ENCODE measurements around the gene ETNK2. TPM values are rescaled to one million over a fixed set of nuclear protein-coding genes. Genes with fewer than 3 reads are reported as not detected.

The ETNK2 gene
- total RNA-seq, 8 experiments from 2014 or later: 5.0 to 43.5 (median 29.9) TPM

GRCh38 chr1:204171751-204172178 lies 19.9 kb upstream of the ETNK2 start:
- in situ Hi-C loops (cut with MboI; ENCODE audit: low pct_unique_long_range_greater_than_20kb in 2 of 9, low sequenced_read_pairs in 9 of 9, unreplicated experiment in 9 of 9): loop anchor here in 6 of 9 experiments (25.0 kb wide), 2 partner anchors 191 to 341 kb away; partner anchors contain the start of genes PLEKHA6 (in 6 of the 6) and MDM4 (in 1 of the 6)
- 0 to 80% (median 37%) methylated on average over 1 to 4 of the region's 4 CpGs; no CpG with 5 or more reads in 2 of the 10 experiments for WGBS, 10 experiments
- peaks cover 0 to 3% of the 10 kb centered on the region in 2 donors for H3K4me1 ChIP-seq (replicated peaks in 1 of 2)
- H3K4me3 ChIP-seq: no peak overlapping the region
- no peak overlapping the region for H3K27ac ChIP-seq
- ATAC-seq (replicated peaks in 6 of 8): no peak

DNA sequence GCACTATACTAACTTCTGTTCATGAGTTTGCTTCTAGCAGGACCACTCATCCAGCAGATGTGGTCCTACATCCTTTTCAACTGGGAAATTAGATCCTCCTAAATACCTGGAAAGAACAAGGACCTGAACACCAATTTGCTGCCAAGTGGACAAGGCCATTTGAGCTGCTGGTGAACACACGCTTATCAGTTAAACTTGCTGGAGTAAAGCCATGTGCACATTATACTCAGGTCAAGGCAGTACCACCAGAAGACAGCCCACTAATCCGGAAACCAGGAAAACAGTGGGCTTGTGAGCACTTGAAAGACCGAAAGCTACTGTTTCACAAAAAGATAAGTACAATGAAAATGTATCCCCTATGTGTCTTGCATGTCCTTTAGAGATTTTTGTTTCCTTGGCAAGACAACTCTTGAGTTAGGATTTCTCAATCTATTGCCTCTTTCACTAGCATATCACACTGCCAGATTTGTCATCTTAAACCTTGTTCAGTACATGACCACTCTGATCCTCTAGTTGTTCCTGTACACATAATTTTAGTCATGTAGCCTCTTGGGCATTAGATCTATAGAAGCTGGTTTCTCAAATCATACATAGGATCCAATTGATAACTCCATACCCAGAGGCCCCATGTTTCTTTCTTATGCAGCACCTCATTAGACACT lies 18.8 kb upstream of the ETNK2 start:
- Histone ChIP-seq H3K4me1 (replicated peaks in 1 of 2) (peaks cover 9 to 11% of the 10 kb centered on the region in 2 donors), H3K27ac (no peak overlapping the region), H3K4me3 (no peak overlapping the region)
- no peak for ATAC-seq (replicated peaks in 6 of 8)
- WGBS, 10 experiments: 33 to 100% (median 80%) methylated on average over 1 to 3 of the region's 3 CpGs; no CpG with 5 or more reads in 2 of the 10 experiments
- in situ Hi-C loops (cut with MboI; ENCODE audit: low pct_unique_long_range_greater_than_20kb in 2 of 9, low sequenced_read_pairs in 9 of 9, unreplicated experiment in 9 of 9): loop anchor here in 6 of 9 experiments (25.0 kb wide), 2 partner anchors 192 to 342 kb away; partner anchors contain the start of genes PLEKHA6 (in 6 of the 6) and MDM4 (in 1 of the 6)

GRCh38 chr1:204169858-204170257 lies 18.0 kb upstream of the ETNK2 start:
- Histone ChIP-seq H3K27ac (no peak overlapping the region), H3K4me1 (replicated peaks in 1 of 2) (peaks cover 9 to 11% of the 10 kb centered on the region in 2 donors), H3K4me3 (no peak overlapping the region)
- ATAC-seq (replicated peaks in 6 of 8): peak in 1 of 8 experiments; percentile 58
- WGBS, 10 experiments: 59 to 82% (median 74%) methylated on average over 2 to 4 of the region's 4 CpGs; no CpG with 5 or more reads in 2 of the 10 experiments
- in situ Hi-C loops (cut with MboI; ENCODE audit: low pct_unique_long_range_greater_than_20kb in 2 of 9, low sequenced_read_pairs in 9 of 9, unreplicated experiment in 9 of 9): loop anchor here in 8 of 9 experiments (10.0 to 25.0 kb wide), 3 partner anchors 192 to 342 kb away; partner anchors contain the start of genes PLEKHA6 (in 6 of the 8) and MDM4 (in 1 of the 8)

DNA sequence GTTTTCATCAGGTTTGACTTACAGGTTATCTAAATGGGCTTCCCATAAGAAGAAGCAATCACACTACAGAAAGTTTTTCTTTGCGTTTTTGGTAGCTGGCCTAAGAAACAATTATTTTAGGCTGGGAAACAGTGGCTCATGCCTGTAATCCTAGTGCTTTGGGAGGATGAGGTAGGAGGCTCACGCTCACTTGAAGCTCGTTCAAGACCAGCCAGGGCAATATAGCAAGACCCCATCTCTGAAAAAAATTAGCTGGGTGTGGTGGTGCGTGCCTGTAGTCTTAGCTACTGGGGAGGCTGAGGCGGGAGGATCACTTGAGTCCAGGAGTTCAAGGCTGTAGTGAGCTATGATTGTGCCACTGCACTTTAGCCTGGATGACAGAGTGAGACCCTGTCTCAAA lies 15.9 kb upstream of the ETNK2 start:
- no peak overlapping the region for H3K27ac ChIP-seq
- no peak for ATAC-seq (replicated peaks in 6 of 8)
- in situ Hi-C loops (cut with MboI; ENCODE audit: low pct_unique_long_range_greater_than_20kb in 2 of 9, low sequenced_read_pairs in 9 of 9, unreplicated experiment in 9 of 9): loop anchor here in 8 of 9 experiments (10.0 to 25.0 kb wide), 3 partner anchors 195 to 345 kb away; partner anchors contain the start of genes PLEKHA6 (in 6 of the 8) and MDM4 (in 1 of the 8)
- no peak overlapping the region for H3K4me3 ChIP-seq
- H3K4me1 ChIP-seq (replicated peaks in 1 of 2): peaks cover 9 to 12% of the 10 kb centered on the region in 2 donors
- 27 to 93% (median 79%) methylated on average over 3 to 5 of the region's 5 CpGs; no CpG with 5 or more reads in 1 of the 10 experiments for WGBS, 10 experiments

DNA sequence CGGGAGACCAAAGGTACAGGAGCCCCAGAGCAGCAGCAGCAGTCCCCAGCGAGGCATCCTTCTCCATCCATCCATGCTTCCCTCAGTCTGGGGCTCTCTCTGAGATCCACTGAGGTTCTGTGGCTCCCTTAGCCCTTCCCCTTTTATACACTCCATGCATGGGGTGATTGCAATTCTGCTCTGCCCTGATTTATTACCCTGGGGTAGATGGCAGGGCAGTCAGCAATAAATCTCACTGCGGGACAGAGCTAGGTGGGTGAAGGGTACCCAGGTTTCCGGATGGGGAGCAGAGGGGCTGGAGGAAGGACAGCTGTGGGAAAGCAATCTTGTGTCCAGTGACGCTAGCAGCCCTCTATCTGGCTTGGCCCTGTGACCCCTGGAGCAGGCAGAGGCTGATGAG lies 14.4 kb upstream of the ETNK2 start, which contains the start of gene REN:
Gene REN (minus strand): TSS at position 119 of the 400 bp plus-strand sequence. CDS start 44 bp downstream, at position 75.
- peaks cover 9 to 14% of the 10 kb centered on the region in 2 donors for H3K4me1 ChIP-seq (replicated peaks in 1 of 2)
- H3K4me3 ChIP-seq: no peak within 1 kb of the TSS
- 0 to 71% (median 58%) methylated on average over 1 to 5 of the region's 5 CpGs; no CpG with 5 or more reads in 4 of the 10 experiments for WGBS, 10 experiments
- peak within 1 kb of the TSS in 1 of 2 donors; percentile 49 for H3K27ac ChIP-seq
- ATAC-seq (replicated peaks in 6 of 8): peak in 4 of 8 experiments; percentile 27 to 72 (median 61)
- in situ Hi-C loops (cut with MboI; ENCODE audit: low pct_unique_long_range_greater_than_20kb in 2 of 9, low sequenced_read_pairs in 9 of 9, unreplicated experiment in 9 of 9): loop anchor here in 8 of 9 experiments (10.0 to 25.0 kb wide), 3 partner anchors 196 to 346 kb away; partner anchors contain the start of genes PLEKHA6 (in 6 of the 8) and MDM4 (in 1 of the 8)

DNA sequence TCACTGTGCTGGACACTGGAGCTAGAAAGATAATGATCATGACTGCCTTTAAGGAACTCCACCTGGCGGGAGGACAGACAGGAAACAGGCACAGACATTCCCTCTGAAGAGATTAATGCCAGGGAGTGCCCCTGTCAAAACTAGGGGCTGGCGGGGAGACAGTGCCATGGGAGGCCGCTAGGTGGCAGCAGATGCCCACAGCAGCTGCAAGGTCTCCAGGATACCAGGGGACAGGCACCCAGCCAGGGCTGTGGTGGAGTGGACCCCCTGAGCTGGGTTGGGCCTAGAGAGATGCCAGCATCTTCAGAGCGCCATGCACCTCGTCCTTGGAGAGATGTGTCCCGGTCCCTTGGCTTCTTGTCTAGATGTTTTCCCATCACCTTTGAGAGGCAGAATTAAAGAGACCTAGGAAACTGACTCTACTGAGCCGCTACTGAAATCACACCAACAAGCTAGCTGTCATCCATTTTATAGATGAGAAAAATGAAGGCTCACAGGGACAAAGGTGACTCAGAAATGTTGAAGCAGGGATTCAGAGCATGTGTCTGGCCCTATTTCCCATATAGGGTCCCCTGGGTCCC lies 10.7 kb upstream of the ETNK2 start:
- in situ Hi-C loops (cut with MboI; ENCODE audit: low pct_unique_long_range_greater_than_20kb in 2 of 9, low sequenced_read_pairs in 9 of 9, unreplicated experiment in 9 of 9): loop anchor here in 8 of 9 experiments (10.0 to 25.0 kb wide), 3 partner anchors 200 to 350 kb away; partner anchors contain the start of genes PLEKHA6 (in 6 of the 8) and MDM4 (in 1 of the 8)
- H3K4me1 ChIP-seq (replicated peaks in 1 of 2): peaks cover 9 to 14% of the 10 kb centered on the region in 2 donors
- no peak overlapping the region for H3K4me3 ChIP-seq
- WGBS, 10 experiments: 0 to 20% (median 4%) methylated on average over 1 to 7 of the region's 7 CpGs; no CpG with 5 or more reads in 3 of the 10 experiments
- peak; percentile 89 to 99 (median 96) for ATAC-seq (replicated peaks in 6 of 8)
- no peak overlapping the region for H3K27ac ChIP-seq

- Histone ChIP-seq H3K27ac (no peak overlapping the region), H3K4me3 (no peak overlapping the region), H3K4me1 (replicated peaks in 1 of 2) (peaks cover 9 to 14% of the 10 kb centered on the region in 2 donors)
- WGBS, 10 experiments: 12 to 91% (median 66%) methylated on average over 3 to 14 of the region's 14 CpGs; no CpG with 5 or more reads in 1 of the 10 experiments
- in situ Hi-C loops (cut with MboI; ENCODE audit: low pct_unique_long_range_greater_than_20kb in 2 of 9, low sequenced_read_pairs in 9 of 9, unreplicated experiment in 9 of 9): loop anchor here in 8 of 9 experiments (10.0 to 25.0 kb wide), 3 partner anchors 200 to 350 kb away; partner anchors contain the start of genes PLEKHA6 (in 6 of the 8) and MDM4 (in 1 of the 8)
- no peak for ATAC-seq (replicated peaks in 6 of 8)
Measured at GRCh38 chr1:204161609-204162493, 10.0 kb upstream of the ETNK2 start.

- H3K4me1 ChIP-seq (replicated peaks in 1 of 2): peaks cover 3% of the 10 kb centered on the region in 2 donors
- in situ Hi-C loops (cut with MboI; ENCODE audit: low pct_unique_long_range_greater_than_20kb in 2 of 9, low sequenced_read_pairs in 9 of 9, unreplicated experiment in 9 of 9): loop anchor here in 6 of 9 experiments (25.0 kb wide), 2 partner anchors 204 to 354 kb away; partner anchors contain the start of genes PLEKHA6 (in 6 of the 6) and MDM4 (in 1 of the 6)
- H3K27ac ChIP-seq: no peak overlapping the region
- no peak for ATAC-seq (replicated peaks in 6 of 8)
- no peak overlapping the region for H3K4me3 ChIP-seq
- 17 to 96% (median 74%) methylated on average over 1 to 4 of the region's 6 CpGs for WGBS, 10 experiments
Measured at GRCh38 chr1:204157962-204158361, 6.1 kb upstream of the ETNK2 start.

DNA sequence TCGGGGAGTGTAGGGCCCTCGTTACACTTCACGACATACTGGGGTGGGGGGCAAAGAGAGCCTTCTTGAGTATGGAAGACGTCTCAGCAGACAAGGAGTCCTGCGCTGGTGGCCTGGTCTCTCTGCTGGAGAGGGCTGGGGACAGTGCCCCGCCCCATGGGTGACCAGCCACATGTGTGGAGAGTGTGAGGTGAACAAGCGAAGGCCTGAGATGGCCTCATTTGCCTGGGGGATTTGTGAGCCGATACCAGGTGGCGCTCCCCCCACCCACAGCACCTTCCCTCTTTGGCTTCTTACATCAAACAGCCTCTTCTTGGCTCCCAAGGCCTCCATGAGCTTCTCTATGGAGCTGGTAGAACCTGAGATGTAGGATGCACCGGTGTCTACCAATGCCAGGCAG lies 4.0 kb upstream of the ETNK2 start:
- Histone ChIP-seq H3K4me1 (replicated peaks in 1 of 2) (peaks cover 10 to 11% of the 10 kb centered on the region in 2 donors), H3K4me3 (no peak overlapping the region), H3K27ac (no peak overlapping the region)
- no peak for ATAC-seq (replicated peaks in 6 of 8)
- in situ Hi-C loops (cut with MboI; ENCODE audit: low pct_unique_long_range_greater_than_20kb in 2 of 9, low sequenced_read_pairs in 9 of 9, unreplicated experiment in 9 of 9): loop anchor here in 6 of 9 experiments (25.0 kb wide), 2 partner anchors 206 to 356 kb away; partner anchors contain the start of genes PLEKHA6 (in 6 of the 6) and MDM4 (in 1 of the 6)
- 0 to 90% (median 85%) methylated on average over 1 to 8 of the region's 10 CpGs; no CpG with 5 or more reads in 5 of the 10 experiments for WGBS, 10 experiments

DNA sequence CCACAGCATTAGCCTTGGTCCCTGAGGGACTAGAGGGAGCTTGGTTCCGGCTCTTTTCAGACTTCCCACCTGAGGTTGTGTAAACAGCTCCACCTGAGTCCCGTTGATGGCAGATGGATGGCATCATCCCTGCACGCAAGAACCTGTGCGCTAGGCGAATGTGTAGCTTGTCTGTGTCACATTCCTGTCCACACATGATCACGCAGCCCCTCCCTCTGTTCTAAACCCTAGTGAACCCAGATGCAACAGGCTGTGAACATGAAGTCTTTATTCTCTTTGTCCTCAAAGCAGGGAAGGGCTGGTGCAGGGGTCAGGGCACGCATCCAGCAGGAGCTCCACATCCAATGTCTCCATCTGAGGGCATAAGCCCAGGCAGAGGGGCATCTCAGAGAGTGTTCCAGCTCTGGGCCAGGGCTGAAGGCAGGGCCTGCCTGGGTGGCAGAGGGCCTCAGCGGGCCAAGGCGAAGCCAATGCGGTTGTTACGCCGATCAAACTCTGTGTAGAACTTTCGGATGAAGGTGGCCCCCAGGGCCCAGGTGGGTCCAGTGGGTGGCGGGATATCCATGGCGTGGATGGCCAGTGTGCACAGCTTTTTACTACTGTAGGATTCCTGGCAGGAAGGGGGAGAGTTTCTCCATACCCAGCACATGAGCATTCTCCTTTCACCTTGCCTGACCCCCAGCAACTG lies 2.9 kb upstream of the ETNK2 start:
- Histone ChIP-seq H3K4me3 (no peak overlapping the region), H3K27ac (no peak overlapping the region), H3K4me1 (replicated peaks in 1 of 2) (peaks cover 14 to 17% of the 10 kb centered on the region in 2 donors)
- in situ Hi-C loops (cut with MboI; ENCODE audit: low pct_unique_long_range_greater_than_20kb in 2 of 9, low sequenced_read_pairs in 9 of 9, unreplicated experiment in 9 of 9): loop anchor here in 6 of 9 experiments (25.0 kb wide), 2 partner anchors 208 to 358 kb away; partner anchors contain the start of genes PLEKHA6 (in 6 of the 6) and MDM4 (in 1 of the 6)
- WGBS, 10 experiments: 70 to 93% (median 91%) methylated on average over 2 to 14 of the region's 15 CpGs; no CpG with 5 or more reads in 4 of the 10 experiments
- ATAC-seq (replicated peaks in 6 of 8): no peak

GRCh38 chr1:204153667-204154066 lies 1.8 kb upstream of the ETNK2 start:
- Histone ChIP-seq H3K27ac (no peak overlapping the region), H3K4me3 (no peak overlapping the region), H3K4me1 (replicated peaks in 1 of 2) (peaks cover 14 to 21% of the 10 kb centered on the region in 2 donors)
- WGBS, 10 experiments: 40 to 100% (median 84%) methylated on average over 1 to 5 of the region's 5 CpGs; no CpG with 5 or more reads in 1 of the 10 experiments
- no peak for ATAC-seq (replicated peaks in 6 of 8)
- in situ Hi-C loops (cut with MboI; ENCODE audit: low pct_unique_long_range_greater_than_20kb in 2 of 9, low sequenced_read_pairs in 9 of 9, unreplicated experiment in 9 of 9): loop anchor here in 6 of 9 experiments (25.0 kb wide), 2 partner anchors 209 to 359 kb away; partner anchors contain the start of genes PLEKHA6 (in 6 of the 6) and MDM4 (in 1 of the 6)
